GM10847 (cell line): Measurements from ENCODE around the gene EXOC6B.

ENCODE experiments used
- POLR2A ChIP-seq: IDR thresholded peaks from 2 replicates; pipeline ENCODE4 v1.6.1; 2011; ENCODE audit not compliant: insufficient read length; ENCODE audit errors: extremely low read depth

Gene EXOC6B

GRCh38 chr2:72603481-72603880, 222.4 kb downstream of the EXOC6B start:
- TF ChIP-seq POLR2A = no peak

GRCh38 chr2:72602711-72603110, 223.1 kb downstream of the EXOC6B start:
- TF ChIP-seq POLR2A = no peak

GRCh38 chr2:72602095-72602494, 223.7 kb downstream of the EXOC6B start:
- TF ChIP-seq POLR2A = no peak

- no peak for TF ChIP-seq POLR2A
Measured at GRCh38 chr2:72583376-72583775, 242.5 kb downstream of the EXOC6B start.

GRCh38 chr2:72581560-72582181, 244.2 kb downstream of the EXOC6B start:
- no peak for TF ChIP-seq POLR2A

GRCh38 chr2:72579591-72580180, 246.1 kb downstream of the EXOC6B start:
- no peak for TF ChIP-seq POLR2A

- TF ChIP-seq POLR2A = no peak
Measured at GRCh38 chr2:72576861-72577260, 249.0 kb downstream of the EXOC6B start.

GRCh38 chr2:72576459-72576858, 249.4 kb downstream of the EXOC6B start:
- TF ChIP-seq POLR2A = no peak

- no peak for TF ChIP-seq POLR2A
Measured at GRCh38 chr2:72574886-72575285, 250.9 kb downstream of the EXOC6B start.

- TF ChIP-seq POLR2A = no peak
Measured at GRCh38 chr2:72573232-72573631, 252.6 kb downstream of the EXOC6B start.

- TF ChIP-seq POLR2A = no peak
Measured at GRCh38 chr2:72572501-72572900, 253.3 kb downstream of the EXOC6B start.

- no peak for TF ChIP-seq POLR2A
Measured at GRCh38 chr2:72570413-72570812, 255.4 kb downstream of the EXOC6B start.

- no peak for TF ChIP-seq POLR2A
Measured at GRCh38 chr2:72562451-72563153, 263.2 kb downstream of the EXOC6B start.

GRCh38 chr2:72561621-72562318, 264.1 kb downstream of the EXOC6B start:
- no peak for TF ChIP-seq POLR2A

- TF ChIP-seq POLR2A = no peak
Measured at GRCh38 chr2:72555943-72556342, 269.9 kb downstream of the EXOC6B start.

- no peak for TF ChIP-seq POLR2A
Measured at GRCh38 chr2:72554381-72554780, 271.5 kb downstream of the EXOC6B start.
